B cell (primary cell): ENCODE data around the gene VIT. TPM values are rescaled to one million over a fixed set of nuclear protein-coding genes. Genes with fewer than 3 reads are reported as not detected.

ENCODE experiments used
- ATAC-seq: fragments of 200-7000 bp; cut with Tn5 transposase; one replicate; pipeline ENCODE4 v1.10.0; 2021; ENCODE audit warnings: low read depth, mild to moderate bottlenecking, moderate number of reproducible peaks, moderate library complexity
- CTCF ChIA-PET: fragments of 350-600 bp; sonication (Branson Sonifier 250); formaldehyde crosslinking; loops from one replicate; lab custom pipeline; 2021; ENCODE audit warnings: antibody characterized with exemption, inconsistent platforms; lab: Charles Lee
- POLR2A ChIA-PET: fragments of 350-600 bp; sonication (Branson Sonifier 250); formaldehyde crosslinking; loops from one replicate; lab custom pipeline; 2021; ENCODE audit warnings: antibody characterized with exemption; lab: Charles Lee
- DNase-seq: peaks from one replicate; pipeline ENCODE4 v3.0.0; 2013
- H2AFZ ChIP-seq: 2 replicates; pipeline ENCODE4 v1.6.1; 2012; ENCODE audit warnings: mild to moderate bottlenecking, low read depth, low read length; ENCODE audit not compliant: insufficient read depth, poor library complexity, severe bottlenecking
- H3K27ac ChIP-seq, 2 donors: 1 replicate in 1 of 2; 2 replicates in 1 of 2; pipeline ENCODE4 v1.5.1; 2012 to 2013; ENCODE audit warnings: low read length in 2 of 2, mild to moderate bottlenecking in 2 of 2, moderate library complexity in 1 of 2
- H3K27me3 ChIP-seq, 4 experiments: fragments of 200-600 bp in 1 of 4; sonication (generic) in 1 of 4; replicated peaks in 1 of 4; 1 replicate in 2 of 4; 2 replicates in 2 of 4; pipeline versions ENCODE4 v1.6.1 to v1.7.0; 2013 to 2016; ENCODE audit warnings: low read length in 3 of 4, mild to moderate bottlenecking in 2 of 4, mixed read lengths in 1 of 4, moderate library complexity in 1 of 4; ENCODE audit not compliant: insufficient read depth in 4 of 4, control insufficient read depth in 3 of 4; ENCODE audit errors: control extremely low read depth in 1 of 4
- H3K36me3 ChIP-seq, 2 experiments: replicated peaks in 1 of 2; 1 replicate in 1 of 2; 2 replicates in 1 of 2; pipeline versions ENCODE4 v1.6.1 to v1.7.1; 2013; ENCODE audit warnings: low read length in 1 of 2; ENCODE audit not compliant: insufficient read depth in 2 of 2, control insufficient read depth in 1 of 2; ENCODE audit errors: control extremely low read depth in 1 of 2, extremely low read depth in 1 of 2
- H3K4me1 ChIP-seq, 2 donors: fragments of 200-600 bp in 1 of 2; sonication (generic) in 1 of 2; 1 replicate in 1 of 2; 2 replicates in 1 of 2; pipeline versions ENCODE4 v1.5.1 to v1.6.1; 2013 to 2017; ENCODE audit warnings: low read length in 2 of 2; ENCODE audit not compliant: control insufficient read depth in 2 of 2, insufficient read depth in 2 of 2
- H3K4me2 ChIP-seq: replicated peaks from 2 replicates; pipeline ENCODE3; 2012; ENCODE audit warnings: mild to moderate bottlenecking, low read depth, low read length; ENCODE audit not compliant: poor library complexity, severe bottlenecking
- H3K4me3 ChIP-seq, 5 experiments: fragments of 200-600 bp in 1 of 5; sonication (generic) in 1 of 5; 1 replicate in 3 of 5; 2 replicates in 2 of 5; pipeline versions ENCODE4 v1.5.1 to v1.7.0; 2011 to 2016; ENCODE audit warnings: low read length in 4 of 5, mild to moderate bottlenecking in 4 of 5, low read depth in 2 of 5, control low read depth in 1 of 5, moderate library complexity in 1 of 5; ENCODE audit not compliant: insufficient read depth in 1 of 5; ENCODE audit errors: control extremely low read depth in 1 of 5, extremely low read depth in 1 of 5
- H3K79me2 ChIP-seq: fragments of 200-600 bp; sonication (generic); one replicate; pipeline ENCODE4 v1.6.0; 2016; ENCODE audit warnings: low read length; ENCODE audit not compliant: control insufficient read depth, insufficient read depth
- H3K9ac ChIP-seq: fragments of 200-600 bp; sonication (generic); 2 replicates; pipeline ENCODE4 v1.6.1; 2017; ENCODE audit warnings: mild to moderate bottlenecking, low read length, moderate library complexity
- H3K9me3 ChIP-seq, 3 donors: one replicate each; pipeline versions ENCODE4 v1.6.1 to v1.7.1; 2013; ENCODE audit warnings: low read length in 2 of 3; ENCODE audit not compliant: control insufficient read depth in 2 of 3, insufficient read depth in 1 of 3; ENCODE audit errors: control extremely low read depth in 1 of 3
- H4K20me1 ChIP-seq: 2 replicates; pipeline ENCODE4 v1.6.0; 2012; ENCODE audit warnings: mild to moderate bottlenecking, low read length; ENCODE audit not compliant: insufficient read depth, control insufficient read depth, poor library complexity, severe bottlenecking
- H3K27ac Mint-ChIP-seq: one replicate; pipeline ENCODE4 v1.8.0; 2021; ENCODE audit warnings: mixed read lengths
- H3K27me3 Mint-ChIP-seq: one replicate; pipeline ENCODE4 v1.8.0; 2021; ENCODE audit warnings: mixed read lengths
- H3K4me1 Mint-ChIP-seq: one replicate; pipeline ENCODE4 v1.8.0; 2021; ENCODE audit warnings: mixed read lengths
- H3K4me3 Mint-ChIP-seq: one replicate; pipeline ENCODE4 v1.8.0; 2021; ENCODE audit warnings: mixed read lengths
- H3K9me3 Mint-ChIP-seq: one replicate; pipeline ENCODE4 v1.8.0; 2022; ENCODE audit warnings: mixed read lengths; ENCODE audit not compliant: insufficient read depth
- CTCF ChIP-seq: fragments of 200-600 bp; IDR thresholded peaks from one replicate; pipeline ENCODE4 v1.8.0; 2022; ENCODE audit warnings: antibody characterized with exemption, mild to moderate bottlenecking
- EZH2 ChIP-seq: IDR thresholded peaks from 2 replicates; pipeline ENCODE4 v1.6.1; 2012; ENCODE audit warnings: borderline replicate concordance, low read depth, mild to moderate bottlenecking, moderate library complexity, low read length; ENCODE audit not compliant: insufficient read depth, poor library complexity, severe bottlenecking
- WGBS: methylation state at CpG from one replicate; pipeline ENCODE4 v1.1.5; 2013; ENCODE audit warnings: missing lambda C conversion rate; ENCODE audit not compliant: insufficient coverage; 5-methylcytosine and 5-hydroxymethylcytosine counted together
- intact Hi-C: fragments of 100-400 bp; cut with micrococcal nuclease; formaldehyde crosslinking; loops from one replicate; pipeline ENCODE4 v1.10.0; 2022
- polyA plus RNA-seq: library from polyadenylated mRNA; depleted of rRNA; stranded (reverse); fragments of >200 nt; gene quantifications from 2 replicates; pipeline ENCODE4 v1.2.3, GENCODE V29; 2012
- total RNA-seq, 2 donors: library from RNA; stranded (reverse); fragments of 120-200 nt in 1 of 2; gene quantifications; 1 replicate in 1 of 2; 2 replicates in 1 of 2; pipeline versions ENCODE4 v1.2.3 to v1.2.4, GENCODE V29; 2013 to 2022

VIT gene
- total and polyA plus RNA-seq, 2 donors (not counting 1 experiment from before 2014, with no cell fraction given): not detected

DNA sequence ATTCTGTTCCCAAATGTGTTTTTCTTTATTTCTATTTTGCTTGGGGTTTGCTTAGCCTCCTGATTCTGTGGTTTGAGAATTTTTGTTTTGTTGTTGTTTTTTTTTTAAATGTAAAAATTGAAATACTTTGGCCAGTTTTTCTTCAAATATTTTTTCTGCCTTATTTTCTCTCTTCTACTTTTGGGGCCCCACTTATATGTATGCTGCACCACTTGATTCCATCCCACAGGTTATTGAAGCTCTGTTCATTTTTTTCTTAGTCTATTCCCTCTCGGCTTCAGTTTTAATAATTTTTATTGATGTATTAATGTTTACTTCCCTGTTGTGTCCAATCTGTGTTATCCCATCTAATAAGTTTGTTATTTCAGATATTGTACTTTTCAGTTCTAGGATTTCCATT is 17.7 kb upstream of the VIT start:
- no peak overlapping the region for H2AFZ ChIP-seq
- CTCF ChIA-PET: no interaction called here

GRCh38 chr2:36680012-36680411 is 16.5 kb upstream of the VIT start:
- no peak overlapping the region for H3K4me3 Mint-ChIP-seq
- no peaks in the 10 kb centered on the region for H3K36me3 ChIP-seq
- H3K27me3 Mint-ChIP-seq: peaks cover 7% of the 10 kb centered on the region
- no peaks in the 10 kb centered on the region for H3K79me2 ChIP-seq
- intact Hi-C loops: no loop called here
- no peaks in the 10 kb centered on the region for H3K4me1 Mint-ChIP-seq
- H3K27me3 ChIP-seq: no peaks in the 10 kb centered on the region
- no peak for DNase-seq
- ChIA-PET POLR2A (no interaction called here), CTCF (interaction anchor here (0.8 to 1.3 kb wide), 2 partner anchors 15 to 16 kb away, joined by 3 to 4 read pairs; no protein-coding TSS in a partner anchor)
- no peak overlapping the region for H3K27ac ChIP-seq
- peaks cover 0 to 9% (median 0%) of the 10 kb centered on the region in 3 donors for H3K9me3 ChIP-seq
- H3K9me3 Mint-ChIP-seq: peaks cover 4% of the 10 kb centered on the region
- 13% methylated on average over 1 of the region's 2 CpGs for WGBS
- ATAC-seq: no peak
- H3K4me3 ChIP-seq: no peak overlapping the region
- no peak overlapping the region for H2AFZ ChIP-seq
- no peak overlapping the region for H3K4me2 ChIP-seq
- H4K20me1 ChIP-seq: no peaks in the 10 kb centered on the region
- no peaks in the 10 kb centered on the region for H3K4me1 ChIP-seq
- H3K9ac ChIP-seq: no peak overlapping the region
- no peak overlapping the region for H3K27ac Mint-ChIP-seq
- no peak for TF ChIP-seq CTCF
- no peak for TF ChIP-seq EZH2

More for the DNA sequence above, 17.7 kb upstream of the VIT start:
- no peak overlapping the region for H3K4me3 Mint-ChIP-seq
- Histone ChIP-seq H3K36me3 (no peaks in the 10 kb centered on the region), H3K9ac (no peak overlapping the region), H3K4me3 (no peak overlapping the region), H3K27me3 (no peaks in the 10 kb centered on the region), H3K4me2 (no peak overlapping the region), H3K9me3 (peaks cover 0 to 9% (median 0%) of the 10 kb centered on the region in 3 donors), H3K4me1 (no peaks in the 10 kb centered on the region), H3K79me2 (no peaks in the 10 kb centered on the region), H3K27ac (no peak overlapping the region), H4K20me1 (no peaks in the 10 kb centered on the region)
- no peaks in the 10 kb centered on the region for H3K4me1 Mint-ChIP-seq
- H3K27me3 Mint-ChIP-seq: peaks cover 7% of the 10 kb centered on the region
- H3K9me3 Mint-ChIP-seq: peaks cover 4% of the 10 kb centered on the region
- intact Hi-C loops: no loop called here
- ATAC-seq (no peak), DNase-seq (no peak)
- no CpG with 5 or more reads among the region's 1 CpG for WGBS
- H3K27ac Mint-ChIP-seq: no peak overlapping the region
- POLR2A ChIA-PET: no interaction called here
- TF ChIP-seq CTCF (no peak), EZH2 (no peak)
